ENCODE results near the gene WFS1. TPM values are rescaled to one million over a fixed set of nuclear protein-coding genes. Genes with fewer than 3 reads are reported as not detected.

The WFS1 gene
- total and polyA plus RNA-seq, 2 experiments from 2014 or later = 36.1 to 43.1 TPM

GRCh38 chr4:6329478-6330383, 60.1 kb downstream of the WFS1 start:
- H3K36me3 ChIP-seq (replicated peaks; ENCODE audit: insufficient read depth, low read depth) = no peaks in the 10 kb centered on the region
- no peaks in the 10 kb centered on the region for H3K9me2 ChIP-seq (replicated peaks; ENCODE audit: insufficient read depth)
- no peaks in the 10 kb centered on the region for H3K27me3 ChIP-seq
- no peak overlapping the region for H3K27ac ChIP-seq
- H2AFZ ChIP-seq = no peak overlapping the region
- no peaks in the 10 kb centered on the region for H3K9me3 ChIP-seq (ENCODE audit: low read depth)
- no peaks in the 10 kb centered on the region for H3K4me1 ChIP-seq (ENCODE audit: insufficient read depth)
- no peak overlapping the region for H3K4me3 ChIP-seq
- DNase-seq (ENCODE audit: low spot score) = no peak
- no peaks in the 10 kb centered on the region for H3K79me2 ChIP-seq
- H3K4me2 ChIP-seq = no peak overlapping the region
- TF ChIP-seq, protein P1, sequence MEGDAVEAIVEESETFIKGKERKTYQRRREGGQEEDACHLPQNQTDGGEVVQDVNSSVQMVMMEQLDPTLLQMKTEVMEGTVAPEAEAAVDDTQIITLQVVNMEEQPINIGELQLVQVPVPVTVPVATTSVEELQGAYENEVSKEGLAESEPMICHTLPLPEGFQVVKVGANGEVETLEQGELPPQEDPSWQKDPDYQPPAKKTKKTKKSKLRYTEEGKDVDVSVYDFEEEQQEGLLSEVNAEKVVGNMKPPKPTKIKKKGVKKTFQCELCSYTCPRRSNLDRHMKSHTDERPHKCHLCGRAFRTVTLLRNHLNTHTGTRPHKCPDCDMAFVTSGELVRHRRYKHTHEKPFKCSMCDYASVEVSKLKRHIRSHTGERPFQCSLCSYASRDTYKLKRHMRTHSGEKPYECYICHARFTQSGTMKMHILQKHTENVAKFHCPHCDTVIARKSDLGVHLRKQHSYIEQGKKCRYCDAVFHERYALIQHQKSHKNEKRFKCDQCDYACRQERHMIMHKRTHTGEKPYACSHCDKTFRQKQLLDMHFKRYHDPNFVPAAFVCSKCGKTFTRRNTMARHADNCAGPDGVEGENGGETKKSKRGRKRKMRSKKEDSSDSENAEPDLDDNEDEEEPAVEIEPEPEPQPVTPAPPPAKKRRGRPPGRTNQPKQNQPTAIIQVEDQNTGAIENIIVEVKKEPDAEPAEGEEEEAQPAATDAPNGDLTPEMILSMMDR (IDR thresholded peaks at IDR 0.05; ENCODE audit: poor library complexity) = no peak
- no peak for TF ChIP-seq EZH2phosphoT487 (IDR thresholded peaks at IDR 0.05; ENCODE audit: low read depth, severe bottlenecking, unreplicated experiment)
- no peak for TF ChIP-seq EZH2 (IDR thresholded peaks at IDR 0.05; ENCODE audit: borderline replicate concordance)
- H4K20me1 ChIP-seq (ENCODE audit: insufficient read depth, poor library complexity, severe bottlenecking) = no peaks in the 10 kb centered on the region
- 87% methylated on average over 28 of the region's 28 CpGs for WGBS (ENCODE audit: low lambda C conversion rate, missing lambda C conversion rate)

- Histone ChIP-seq H3K79me2 (no peaks in the 10 kb centered on the region), H3K4me2 (no peak overlapping the region), H3K9me3 (ENCODE audit: low read depth) (no peaks in the 10 kb centered on the region), H3K4me3 (no peak overlapping the region), H3K4me1 (ENCODE audit: insufficient read depth) (no peaks in the 10 kb centered on the region), H4K20me1 (ENCODE audit: insufficient read depth, poor library complexity, severe bottlenecking) (no peaks in the 10 kb centered on the region), H3K9me2 (replicated peaks; ENCODE audit: insufficient read depth) (no peaks in the 10 kb centered on the region), H3K27me3 (no peaks in the 10 kb centered on the region), H3K27ac (no peak overlapping the region), H2AFZ (no peak overlapping the region), H3K36me3 (replicated peaks; ENCODE audit: insufficient read depth, low read depth) (no peaks in the 10 kb centered on the region)
- TF ChIP-seq EZH2 (IDR thresholded peaks at IDR 0.05; ENCODE audit: borderline replicate concordance) = no peak
- DNase-seq (ENCODE audit: low spot score) = no peak
- WGBS (ENCODE audit: low lambda C conversion rate, missing lambda C conversion rate) = 87% methylated on average over 7 of the region's 7 CpGs
Measured at GRCh38 chr4:6330384-6330767, 60.7 kb downstream of the WFS1 start.

- 84% methylated on average over 8 of the region's 8 CpGs for WGBS (ENCODE audit: low lambda C conversion rate, missing lambda C conversion rate)
- H3K9me2 ChIP-seq (replicated peaks; ENCODE audit: insufficient read depth) = no peaks in the 10 kb centered on the region
- H3K27ac ChIP-seq = no peak overlapping the region
Measured at GRCh38 chr4:6331018-6331417, 61.4 kb downstream of the WFS1 start.

GRCh38 chr4:6331468-6331867, 61.8 kb downstream of the WFS1 start:
- Histone ChIP-seq H3K27me3 (no peaks in the 10 kb centered on the region), H3K27ac (no peak overlapping the region)

More at GRCh38 chr4:6331018-6331417, 61.4 kb downstream of the WFS1 start:
- Histone ChIP-seq H3K4me3 (no peak overlapping the region), H3K4me1 (ENCODE audit: insufficient read depth) (no peaks in the 10 kb centered on the region), H3K79me2 (no peaks in the 10 kb centered on the region), H3K9me3 (ENCODE audit: low read depth) (no peaks in the 10 kb centered on the region), H3K4me2 (no peak overlapping the region), H4K20me1 (ENCODE audit: insufficient read depth, poor library complexity, severe bottlenecking) (no peaks in the 10 kb centered on the region), H3K27me3 (no peaks in the 10 kb centered on the region), H2AFZ (no peak overlapping the region), H3K36me3 (replicated peaks; ENCODE audit: insufficient read depth, low read depth) (no peaks in the 10 kb centered on the region)
- TF ChIP-seq EZH2phosphoT487 (IDR thresholded peaks at IDR 0.05; ENCODE audit: low read depth, severe bottlenecking, unreplicated experiment) = no peak
- TF ChIP-seq, protein P1 (IDR thresholded peaks at IDR 0.05; ENCODE audit: poor library complexity) = peak; percentile 34
- peak; percentile 28 for DNase-seq (ENCODE audit: low spot score)

More at GRCh38 chr4:6331468-6331867, 61.8 kb downstream of the WFS1 start:
- WGBS (ENCODE audit: low lambda C conversion rate, missing lambda C conversion rate) = 94% methylated on average over 6 of the region's 6 CpGs
- Histone ChIP-seq H3K36me3 (replicated peaks; ENCODE audit: insufficient read depth, low read depth) (no peaks in the 10 kb centered on the region), H4K20me1 (ENCODE audit: insufficient read depth, poor library complexity, severe bottlenecking) (no peaks in the 10 kb centered on the region), H3K9me3 (ENCODE audit: low read depth) (no peaks in the 10 kb centered on the region), H3K9me2 (replicated peaks; ENCODE audit: insufficient read depth) (no peaks in the 10 kb centered on the region), H3K4me3 (no peak overlapping the region), H3K4me1 (ENCODE audit: insufficient read depth) (no peaks in the 10 kb centered on the region), H2AFZ (no peak overlapping the region), H3K4me2 (no peak overlapping the region), H3K79me2 (no peaks in the 10 kb centered on the region)
- no peak for TF ChIP-seq EZH2 (IDR thresholded peaks at IDR 0.05; ENCODE audit: borderline replicate concordance)
- no peak for TF ChIP-seq EZH2phosphoT487 (IDR thresholded peaks at IDR 0.05; ENCODE audit: low read depth, severe bottlenecking, unreplicated experiment)
- TF ChIP-seq, protein P1 (IDR thresholded peaks at IDR 0.05; ENCODE audit: poor library complexity) = no peak
- DNase-seq (ENCODE audit: low spot score) = no peak
